NCI-H510A treated with DMSO at 0.1 percent for 48 hours (cell line): Measurements from ENCODE around the gene DOHH.

Experiments used
- DNase-seq: peaks from one replicate; lab custom pipeline; 2025; lab: John Stamatoyannopoulos, UW

The DOHH gene

DNA sequence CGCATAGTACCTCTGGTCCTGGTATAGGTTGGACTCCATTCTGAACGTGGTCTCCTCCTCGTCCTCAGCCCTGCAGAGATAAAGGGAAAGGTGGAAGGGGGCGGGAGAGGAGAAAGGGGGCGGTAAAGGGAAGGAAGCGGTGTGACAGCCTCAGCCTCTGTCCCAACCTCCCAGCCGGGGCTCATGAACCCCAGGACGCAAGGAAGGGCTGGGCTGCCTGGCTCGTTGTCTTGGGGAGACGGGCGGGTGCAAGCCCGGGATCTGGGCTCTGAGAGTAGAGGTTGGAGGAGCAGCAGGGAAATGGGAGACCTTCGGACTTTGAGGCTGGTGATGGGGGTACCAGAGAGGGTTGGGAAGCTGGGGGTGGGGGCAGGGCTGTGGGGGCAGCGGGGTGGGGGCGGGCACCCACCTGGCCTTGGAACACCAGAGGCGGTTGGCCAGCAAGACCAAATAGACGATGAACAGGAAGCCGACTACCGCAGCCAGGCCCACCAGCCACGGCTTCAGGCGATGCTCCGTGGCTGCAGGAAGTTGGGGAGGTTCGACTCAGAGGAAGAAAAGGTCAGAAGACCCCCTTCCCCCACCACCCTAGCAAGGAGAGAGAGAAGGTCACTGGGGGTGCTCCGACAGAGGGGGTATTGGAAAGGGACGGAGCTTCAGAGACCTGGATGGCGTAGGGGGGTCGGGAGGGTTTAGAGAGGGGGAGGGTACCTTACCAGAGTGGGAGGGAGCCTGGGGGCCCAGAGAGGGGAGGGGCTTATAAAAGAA lies 21.9 kb downstream of the DOHH start:
- DNase-seq, result no peak

DNA sequence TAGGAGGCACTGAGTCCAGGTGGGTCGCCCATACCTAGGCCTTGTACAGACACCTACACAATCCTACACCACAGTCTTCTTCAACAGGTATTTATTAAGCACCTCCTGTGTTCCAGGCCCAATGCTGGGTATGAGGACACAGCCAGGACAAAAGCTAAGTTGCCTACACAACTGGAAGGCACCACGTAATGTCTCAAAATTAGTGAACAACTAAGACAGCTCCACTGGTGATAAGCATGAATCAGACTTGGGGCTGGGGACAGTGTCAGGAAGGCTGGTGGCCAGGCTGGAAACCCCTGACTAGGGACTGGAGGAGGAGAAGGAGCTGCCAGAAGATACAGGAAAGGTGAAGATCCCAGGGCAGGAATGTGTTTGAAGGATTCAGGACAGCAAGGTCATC lies 22.5 kb downstream of the DOHH start:
- no peak for DNase-seq

DNA sequence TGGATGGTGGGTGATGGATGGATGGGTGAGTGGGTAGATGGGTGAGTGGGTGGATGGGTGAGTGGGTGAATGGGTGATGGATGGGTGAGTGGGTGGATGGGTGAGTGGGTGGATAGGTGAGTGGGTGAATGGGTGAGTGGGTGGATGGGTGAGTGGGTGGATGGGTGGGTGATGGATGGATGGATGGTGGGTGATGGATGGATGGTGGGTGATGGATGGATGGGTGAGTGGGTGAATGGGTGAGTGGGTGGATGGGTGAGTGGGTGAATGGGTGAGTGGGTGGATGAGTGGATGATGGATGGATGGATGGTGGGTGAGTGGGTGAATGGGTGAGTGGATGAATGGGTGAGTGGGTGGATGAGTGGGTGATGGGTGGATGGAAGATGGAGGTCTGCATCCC lies 23.0 kb downstream of the DOHH start:
- DNase-seq, result no peak

DNA sequence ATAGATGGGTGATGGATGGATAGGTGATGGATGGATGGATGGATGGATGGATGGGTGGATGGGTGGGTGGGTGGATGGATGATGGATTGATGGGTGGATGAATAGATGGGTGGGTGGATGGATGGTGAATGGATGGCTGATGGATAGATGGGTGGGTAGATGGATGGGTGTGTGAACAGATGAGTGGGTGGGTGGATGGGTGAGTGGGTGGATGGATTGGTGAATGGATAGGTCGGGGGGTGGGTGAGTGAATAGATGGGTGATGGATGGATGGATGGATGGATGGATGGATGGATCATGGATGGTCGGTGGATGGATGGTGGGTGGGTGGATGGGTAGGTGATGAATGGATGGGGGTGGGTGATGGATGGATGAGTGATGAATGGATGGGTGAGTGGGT lies 23.6 kb downstream of the DOHH start:
- no peak for DNase-seq

DNA sequence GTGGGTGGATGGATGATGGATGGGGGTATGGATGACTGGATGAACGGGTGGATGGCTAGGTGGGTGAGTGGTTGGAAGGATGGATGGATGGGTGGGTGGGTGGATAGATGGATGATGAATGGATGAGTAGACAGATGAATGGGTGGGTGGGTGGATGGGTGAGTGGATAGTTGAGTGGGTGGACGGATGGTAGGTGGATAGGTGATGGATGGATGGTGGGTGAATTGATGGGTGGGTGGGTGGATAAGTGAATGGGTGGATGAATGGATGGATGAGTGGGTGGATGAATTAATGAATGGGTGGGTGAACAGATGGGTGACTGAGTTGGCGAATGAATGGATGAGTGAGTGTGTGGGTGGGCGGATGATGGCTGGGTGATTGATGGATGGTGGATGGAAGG lies 25.0 kb downstream of the DOHH start:
- no peak for DNase-seq

DNA sequence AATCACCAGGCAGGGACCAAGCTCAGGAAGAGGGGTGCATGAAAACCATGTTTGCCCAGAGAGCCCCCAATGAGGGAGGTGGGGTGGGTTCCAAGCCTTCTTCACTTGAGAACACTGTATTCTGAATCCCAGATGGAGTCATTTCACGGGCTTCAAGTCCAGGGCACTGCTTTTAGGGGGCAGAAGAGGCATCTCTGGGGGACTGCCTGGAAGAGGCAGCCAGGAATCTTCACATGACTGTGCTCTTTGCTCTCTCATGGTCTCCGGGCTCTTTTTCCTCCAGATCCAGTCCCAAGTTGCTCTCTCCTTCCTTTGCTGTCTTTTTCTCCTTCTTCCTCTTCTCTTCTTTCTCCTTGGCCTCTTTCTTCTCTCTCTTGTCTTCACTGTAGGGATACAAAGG lies 25.9 kb downstream of the DOHH start:
- DNase-seq, result no peak

DNA sequence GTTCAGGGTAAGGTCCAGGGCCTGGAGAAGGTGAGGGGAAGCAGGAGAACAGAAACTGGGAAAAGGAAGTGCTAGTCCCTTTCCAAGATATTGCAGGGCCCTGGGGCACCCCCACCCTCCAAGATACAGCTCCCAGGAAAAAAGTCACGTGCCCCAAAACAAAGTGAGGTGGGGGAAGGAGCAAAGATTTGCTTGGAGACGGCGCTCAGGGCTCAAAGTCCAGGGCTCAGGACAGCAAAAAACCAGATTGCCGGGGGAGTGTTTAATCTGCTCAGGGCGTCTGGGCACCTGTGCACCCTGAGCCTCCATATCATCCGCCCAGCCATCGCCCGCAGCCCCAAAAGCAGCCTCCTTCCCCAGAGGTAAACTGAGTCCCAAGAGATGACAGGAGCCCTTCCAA lies 26.5 kb downstream of the DOHH start:
- DNase-seq, result no peak

DNA sequence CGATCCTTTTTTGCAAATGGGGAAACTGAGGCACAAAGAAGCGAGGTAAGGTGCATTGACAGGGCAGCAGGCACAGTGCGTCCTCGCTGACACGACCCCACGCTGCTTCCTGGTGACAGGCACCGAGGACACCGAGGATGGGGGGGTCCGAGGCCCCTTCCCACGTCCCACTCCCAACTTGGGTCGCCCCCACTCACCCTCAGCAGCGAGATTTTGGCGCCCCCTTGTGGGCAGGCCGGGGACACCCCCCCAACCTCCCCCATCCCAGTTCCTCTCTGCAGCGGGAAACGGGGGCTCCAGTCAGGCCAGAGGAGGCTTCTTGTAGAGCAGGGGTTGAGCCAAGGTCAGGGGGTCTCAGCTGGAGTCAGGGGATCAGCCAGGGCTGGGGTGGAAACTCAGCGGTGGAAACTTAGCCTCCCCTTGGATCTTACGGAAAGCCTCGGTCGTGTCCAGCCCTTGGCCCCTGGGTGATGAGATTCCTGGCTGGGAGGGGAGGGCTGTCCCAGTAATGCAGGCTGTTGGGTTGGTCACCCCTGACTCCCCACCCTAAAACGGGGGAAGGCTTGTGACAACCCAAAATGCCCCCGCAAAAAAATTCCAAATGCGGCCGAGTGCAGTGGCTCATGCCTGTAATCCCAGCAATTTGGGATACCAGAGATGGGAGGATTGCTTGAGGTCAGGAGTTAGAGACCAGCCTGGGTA lies 28.4 kb downstream of the DOHH start:
- DNase-seq, result no peak

DNA sequence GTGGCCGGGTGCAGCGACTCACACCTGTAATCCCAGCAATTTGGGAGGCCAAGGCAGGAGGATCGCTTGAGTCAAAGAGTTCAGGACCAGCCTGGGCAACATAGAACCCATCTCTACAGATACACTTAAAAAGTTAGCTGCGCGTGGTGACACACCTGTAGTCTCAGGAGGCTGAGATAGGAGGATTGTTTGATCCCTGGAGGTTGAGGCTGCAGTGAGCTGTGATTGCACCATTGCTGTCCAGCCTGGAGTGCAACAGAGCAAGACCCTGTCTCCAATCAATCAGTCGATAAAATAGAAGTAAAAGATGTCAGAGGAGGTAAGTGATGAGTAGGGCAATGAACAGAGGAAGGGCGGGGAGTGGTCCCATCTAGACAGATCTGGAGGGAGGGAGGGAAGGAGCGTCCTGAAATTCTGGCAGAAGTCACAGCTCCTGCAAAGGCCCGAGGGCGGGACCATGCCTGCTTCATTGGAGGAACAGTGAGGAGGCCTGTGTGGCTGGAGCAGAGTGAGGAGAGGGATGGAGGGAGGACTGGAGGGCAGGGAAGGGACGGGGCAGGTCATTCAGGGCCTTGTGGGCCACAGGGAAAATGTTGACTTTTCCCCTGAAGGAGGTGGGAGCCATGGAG lies 29.9 kb downstream of the DOHH start:
- DNase-seq, result no peak

DNA sequence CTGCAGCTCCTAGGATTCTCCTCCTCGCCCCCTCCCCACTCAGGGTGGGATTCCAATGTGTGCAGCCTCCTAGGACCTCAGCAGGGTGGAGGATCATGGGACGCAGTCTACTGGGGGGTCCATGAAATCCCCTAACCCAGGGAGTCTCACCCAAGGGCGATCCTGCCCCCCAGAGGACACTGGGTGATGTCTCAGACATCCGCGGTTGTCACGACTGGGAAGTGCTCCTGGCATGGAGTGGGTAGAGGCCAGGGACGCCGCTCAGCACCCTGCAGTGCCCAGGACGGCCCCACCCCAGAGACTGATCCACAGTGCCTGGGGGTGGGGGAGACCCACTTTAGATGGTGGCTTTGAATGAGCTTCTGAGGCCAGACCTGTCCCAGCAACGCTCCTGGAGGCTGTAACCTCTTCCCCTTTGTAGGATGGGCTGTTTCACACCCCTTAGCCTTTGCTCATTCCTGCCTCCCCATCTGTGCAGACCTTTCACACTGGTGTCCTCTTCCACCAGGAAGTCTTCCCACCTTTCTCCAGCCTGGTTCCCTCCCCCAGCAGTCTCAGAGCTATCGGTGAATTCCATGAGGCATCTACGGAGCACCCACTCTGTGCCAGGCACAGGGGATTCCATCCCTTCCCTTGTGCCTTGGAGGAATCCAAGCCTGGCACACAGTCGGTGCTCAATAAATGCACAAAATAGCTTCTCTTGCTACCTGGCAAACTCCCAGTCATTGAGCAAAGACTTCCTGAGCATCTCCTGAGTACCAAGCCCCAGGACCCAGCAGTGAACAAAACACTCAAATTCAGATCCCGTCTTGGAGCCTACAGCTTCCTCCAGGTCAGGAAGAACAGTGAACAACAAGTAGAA lies 30.6 kb downstream of the DOHH start:
- DNase-seq, result no peak

DNA sequence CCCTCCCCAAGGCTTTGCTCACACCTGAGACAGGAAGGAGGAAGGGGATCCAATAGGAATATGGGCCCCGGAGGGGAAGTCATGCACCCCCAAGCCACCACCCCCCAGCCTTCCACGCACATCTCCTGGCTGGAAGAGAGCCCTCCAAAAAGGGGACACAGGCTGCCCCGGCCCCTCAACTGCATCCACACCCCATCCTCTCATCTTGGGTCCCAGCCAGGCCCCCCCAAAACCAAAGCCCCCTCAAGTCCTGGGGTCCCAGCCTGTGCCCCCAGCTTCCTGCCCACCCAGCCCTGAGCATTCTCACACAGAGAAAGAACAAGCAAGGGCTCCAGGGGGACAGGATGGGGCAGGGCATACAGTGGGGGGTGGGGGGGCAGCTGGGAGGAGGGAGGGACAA lies 32.3 kb downstream of the DOHH start:
- no peak for DNase-seq

DNA sequence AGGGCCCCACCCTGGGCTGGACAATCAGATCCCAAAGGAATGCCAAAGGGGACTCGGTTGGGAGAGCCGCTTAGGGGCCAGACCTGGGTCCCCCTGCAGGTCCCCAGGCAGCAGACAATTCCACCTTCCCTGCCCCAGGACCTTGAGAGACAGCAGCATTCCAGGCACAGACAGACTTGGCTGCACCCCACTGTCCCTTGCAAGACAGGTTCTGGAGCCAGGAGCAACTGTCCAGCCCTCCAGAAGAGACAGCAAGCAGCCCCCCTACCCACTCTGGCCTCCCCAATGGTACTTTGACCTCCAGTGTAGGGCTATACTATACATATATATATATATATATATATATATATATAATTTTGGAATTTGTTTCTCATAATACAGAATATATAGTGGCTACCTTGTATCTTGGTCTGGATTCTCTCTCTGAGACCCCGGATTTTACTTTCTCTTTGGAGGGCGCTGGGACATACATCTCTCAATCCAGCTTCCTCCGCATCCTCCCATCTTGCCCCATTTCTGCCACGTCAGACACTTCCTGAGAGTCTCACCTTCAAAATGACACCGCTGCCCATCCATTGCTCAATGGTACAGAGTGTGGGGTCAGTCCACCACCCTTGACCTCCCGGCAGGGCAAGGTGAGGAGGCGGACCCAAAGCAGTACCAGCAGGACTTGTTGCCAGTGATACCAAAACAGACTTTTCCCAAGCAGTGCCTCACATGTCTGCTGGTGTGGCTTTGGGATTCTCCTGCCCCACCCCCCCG lies 32.9 kb downstream of the DOHH start:
- no peak for DNase-seq

DNA sequence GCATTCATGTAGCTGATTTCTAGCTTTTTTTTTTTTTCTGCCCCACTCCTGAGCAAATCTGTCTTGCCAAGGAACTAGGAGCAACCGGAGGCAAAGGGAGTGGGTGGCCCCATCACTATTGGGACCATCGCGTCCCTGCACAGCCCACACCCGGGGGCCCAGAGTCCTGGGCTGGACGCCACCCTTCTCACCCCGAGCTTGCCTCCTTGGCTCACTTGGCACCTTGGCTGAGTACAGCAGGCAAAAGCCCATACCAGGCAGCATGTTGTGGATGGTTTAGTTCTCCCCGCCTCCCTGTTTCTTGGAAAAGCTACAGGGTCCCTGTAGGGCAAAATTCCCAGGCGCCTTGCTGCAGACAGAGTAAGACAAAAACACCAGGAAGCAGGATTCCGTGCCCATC lies 33.8 kb downstream of the DOHH start:
- DNase-seq, result no peak

DNA sequence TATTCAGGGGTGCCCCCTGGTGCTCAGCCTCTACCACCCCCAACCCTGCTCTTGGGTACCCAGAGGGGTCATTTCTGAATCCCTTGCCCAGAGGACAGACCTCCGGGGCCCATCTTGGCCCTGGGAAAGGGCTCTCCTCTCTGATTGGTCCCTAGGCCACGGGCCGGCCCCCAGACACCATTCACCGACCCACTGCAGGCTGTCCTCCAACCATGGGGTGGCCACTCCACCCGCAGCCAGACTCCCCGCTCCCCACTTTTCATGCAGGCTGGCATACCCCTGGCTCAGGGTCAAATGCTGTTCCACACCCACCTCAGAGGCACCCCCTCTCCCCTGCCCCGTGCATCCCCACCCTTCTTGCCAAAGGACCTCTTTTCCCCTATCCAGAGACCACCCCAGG lies 34.9 kb downstream of the DOHH start:
- no peak for DNase-seq

DNA sequence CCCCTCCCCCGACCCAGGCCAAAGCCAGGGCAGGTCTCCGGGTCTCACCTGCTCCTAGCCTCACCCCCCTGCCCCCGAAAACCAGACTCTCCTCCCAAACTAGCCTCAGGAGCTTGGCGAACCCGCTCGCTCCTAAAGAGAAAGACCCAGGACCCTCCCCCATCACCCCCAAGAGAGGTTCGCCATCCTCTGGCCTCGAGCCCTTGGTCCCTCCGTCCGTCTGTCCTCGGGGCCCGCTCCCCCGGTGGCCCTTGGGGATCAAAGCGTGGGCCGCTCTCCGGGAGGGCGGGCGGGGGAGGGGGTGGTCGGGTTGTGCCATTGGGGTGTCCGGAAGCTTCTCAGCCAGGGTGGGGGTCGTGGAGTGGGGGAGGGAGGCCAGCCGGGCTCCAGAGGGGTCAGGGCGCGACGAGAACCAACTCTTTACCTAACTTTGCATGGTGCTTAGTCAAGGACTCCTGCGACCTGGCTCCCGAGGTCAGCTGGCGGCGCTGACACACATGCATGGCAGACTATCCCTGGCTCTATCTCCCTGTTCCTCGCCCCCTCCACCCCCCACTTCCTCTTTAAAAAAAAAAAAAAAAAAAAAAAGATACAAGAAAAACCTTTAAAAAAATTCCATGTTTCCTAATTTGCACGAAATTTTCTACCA lies 35.8 kb downstream of the DOHH start:
- DNase-seq, result no peak

DNA sequence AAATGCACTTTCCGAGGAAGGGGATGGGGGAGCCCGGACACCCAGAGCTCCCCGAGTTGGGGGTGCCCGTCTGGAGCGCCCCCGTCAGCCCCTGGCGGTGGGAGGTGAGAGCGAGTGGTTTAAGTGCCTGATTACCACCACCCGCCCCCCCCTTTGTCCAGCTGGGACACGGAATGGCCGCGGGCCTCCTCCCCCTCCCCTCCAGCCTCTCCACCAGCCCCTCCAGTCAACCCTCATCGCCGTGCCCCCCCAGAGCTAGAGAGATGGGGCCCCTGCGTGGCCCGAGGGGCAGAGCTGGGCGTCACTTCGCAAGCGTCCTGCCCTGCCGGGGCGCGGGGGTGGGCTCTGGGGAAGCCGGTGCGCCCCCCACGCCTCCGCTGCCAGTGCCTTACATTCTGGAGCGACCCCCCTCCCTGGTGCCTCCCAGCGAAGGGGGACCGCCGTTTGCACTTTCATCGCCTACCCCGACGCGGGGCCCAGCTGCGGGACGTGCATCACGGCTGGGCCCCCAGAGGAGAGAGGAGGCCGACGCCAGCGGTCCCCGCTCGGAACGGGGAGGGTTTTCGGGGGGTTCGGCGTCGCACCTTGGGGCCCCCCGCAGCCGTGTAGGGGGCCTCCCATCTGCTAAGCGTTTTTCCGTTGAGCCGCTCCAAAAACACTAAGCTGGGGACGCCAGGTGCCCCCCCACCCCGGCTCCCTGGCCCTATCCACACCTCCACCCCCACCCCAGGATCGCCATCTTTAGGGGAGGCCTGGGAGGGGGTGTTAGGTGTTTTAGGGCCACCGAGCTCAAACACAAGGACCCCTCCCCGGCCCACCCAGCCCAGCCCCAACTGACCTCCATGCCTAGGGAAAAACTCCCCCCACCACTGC lies 36.5 kb downstream of the DOHH start:
- no peak for DNase-seq

DNA sequence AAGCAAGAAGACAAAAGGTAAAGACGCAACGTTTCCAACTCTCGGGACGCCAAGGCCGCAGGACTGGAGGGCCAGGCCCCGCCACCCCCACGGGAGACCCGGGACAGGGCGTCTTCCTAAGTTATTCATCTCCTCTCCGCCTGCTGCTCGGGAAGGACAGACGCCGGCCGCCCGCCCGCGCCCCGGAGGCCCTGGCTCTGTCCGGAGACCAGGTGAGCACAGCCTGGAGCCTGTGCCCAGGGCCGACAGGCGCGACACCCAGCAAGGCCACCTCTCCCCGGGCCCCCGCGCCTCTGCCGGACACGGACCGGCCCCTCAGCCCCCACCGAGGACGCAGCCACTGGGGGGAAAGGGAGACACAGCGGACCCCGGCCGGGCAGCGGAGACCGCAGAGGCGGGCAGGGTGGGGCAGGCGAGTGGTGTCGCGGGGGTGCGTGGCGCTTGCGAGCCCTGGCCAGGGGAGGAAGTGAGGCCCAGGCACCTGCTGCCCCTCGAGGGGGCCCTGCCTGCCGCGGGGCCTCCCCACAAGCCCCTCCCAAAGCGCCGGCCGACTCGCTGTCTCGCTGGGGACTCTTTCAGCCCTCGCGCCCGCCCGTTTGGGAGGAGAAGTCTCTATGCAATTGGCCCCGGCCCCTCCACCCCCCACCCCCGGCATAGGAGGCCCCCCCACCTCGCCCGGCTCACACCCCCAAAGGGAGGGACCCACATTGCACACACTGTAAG lies 37.3 kb downstream of the DOHH start:
- no peak for DNase-seq

DNA sequence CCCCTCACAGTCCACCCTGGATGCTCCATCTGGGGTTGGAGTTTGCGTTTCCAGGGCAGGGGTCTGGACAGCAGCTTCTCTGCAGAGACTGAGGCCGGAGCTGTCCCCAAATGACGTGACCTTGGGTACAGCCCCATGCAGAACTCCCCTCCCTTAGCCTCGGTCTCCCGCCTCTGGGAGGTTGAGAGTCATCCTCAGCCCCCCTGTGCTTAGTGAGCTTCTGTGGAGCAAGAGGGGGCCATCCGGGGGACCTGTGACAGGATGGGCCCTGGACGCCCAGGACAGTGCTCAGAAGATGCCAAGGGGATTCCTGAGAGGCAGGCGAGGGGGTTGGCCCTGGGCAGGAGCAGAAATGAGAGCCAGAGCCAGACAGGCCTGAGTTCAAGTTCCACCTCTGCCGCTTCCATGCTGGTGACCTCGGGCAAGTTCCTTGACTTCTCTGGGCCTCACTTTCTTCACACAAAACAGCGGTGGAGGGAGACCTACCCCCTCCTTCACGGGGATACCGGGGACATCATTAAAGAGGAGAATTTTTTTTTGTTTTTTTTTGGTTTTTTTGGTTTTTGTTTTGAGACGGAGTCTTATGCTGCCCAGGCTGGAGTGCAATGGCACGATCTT lies 40.4 kb downstream of the DOHH start:
- DNase-seq, result no peak
